Kasumi-1 (cell line): ENCODE measurements around the gene OR2G6.
"Not testable (repeated sequence)": the region's sequence is repeated elsewhere in the genome, so short reads cannot be mapped to it uniquely, and the experiment has no call there.

Experiments used
- DNase-seq, 2 experiments: peaks; one replicate each; lab custom pipeline; 2025; lab: John Stamatoyannopoulos, UW

Gene OR2G6

GRCh38 chr1:248507773-248508172 lies at the start of gene OR2G6:
TSS of gene OR2G6 (plus strand) at chr1:248508073. CDS start at chr1:248521647, 13,574 bp downstream.
- not testable (repeated sequence) for DNase-seq

GRCh38 chr1:248459117-248459516 lies 48.8 kb upstream of the OR2G6 start:
- DNase-seq: not testable (repeated sequence)

DNA sequence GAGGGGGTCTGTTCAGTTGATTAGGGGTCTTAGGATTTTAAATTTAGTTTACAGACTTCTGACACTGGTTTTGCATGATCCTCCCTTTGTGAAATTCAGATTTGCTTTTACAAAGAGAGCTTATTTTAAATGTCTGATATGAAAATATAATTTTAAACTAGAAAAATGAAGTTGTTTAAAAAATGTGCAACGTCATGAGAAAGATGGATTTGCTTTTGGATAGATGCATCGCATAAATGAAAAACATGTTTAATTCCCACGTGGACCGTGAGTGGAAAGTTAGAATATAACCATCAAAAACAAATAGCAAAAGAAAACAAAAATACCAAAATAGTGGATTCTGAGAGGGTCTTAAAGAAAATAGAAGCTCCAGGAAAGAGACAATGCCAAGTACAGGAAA lies 36.7 kb upstream of the OR2G6 start:
- DNase-seq: no peak

- not testable (repeated sequence) for DNase-seq
Observed at GRCh38 chr1:248472111-248472510, 35.8 kb upstream of the OR2G6 start.

- not testable (repeated sequence) for DNase-seq
Observed at GRCh38 chr1:248473051-248473450, 34.8 kb upstream of the OR2G6 start, which contains the start of gene OR2T3. TSS of gene OR2T3 (plus strand) at chr1:248473351. CDS start at chr1:248473351, 0 bp downstream.

DNA sequence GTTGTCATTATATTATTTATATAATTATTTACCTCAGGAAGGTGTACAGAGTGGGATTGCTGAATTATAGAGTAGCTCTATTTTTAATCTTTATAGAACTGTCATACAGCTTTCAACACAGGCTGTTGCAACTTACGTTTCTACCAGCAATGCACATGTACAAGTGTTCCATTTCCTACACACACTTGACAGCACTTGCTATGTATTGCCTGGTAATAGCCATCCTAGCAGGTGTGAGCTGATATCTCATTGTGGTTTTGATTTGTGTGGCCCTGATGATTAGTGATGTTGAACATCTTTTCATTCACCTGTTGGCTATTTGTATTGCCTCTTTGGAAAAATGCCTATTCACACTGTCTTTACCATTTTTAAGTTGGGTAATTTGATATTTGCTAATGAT lies 32.2 kb upstream of the OR2G6 start:
- not testable (repeated sequence) for DNase-seq

GRCh38 chr1:248481686-248482579 lies 25.9 kb upstream of the OR2G6 start:
- DNase-seq: not testable (repeated sequence)

- not testable (repeated sequence) for DNase-seq
Observed at GRCh38 chr1:248488289-248488688, 19.6 kb upstream of the OR2G6 start, which contains the start of gene OR2T5. TSS of gene OR2T5 (plus strand) at chr1:248488589. CDS start at chr1:248488589, 0 bp downstream.

DNA sequence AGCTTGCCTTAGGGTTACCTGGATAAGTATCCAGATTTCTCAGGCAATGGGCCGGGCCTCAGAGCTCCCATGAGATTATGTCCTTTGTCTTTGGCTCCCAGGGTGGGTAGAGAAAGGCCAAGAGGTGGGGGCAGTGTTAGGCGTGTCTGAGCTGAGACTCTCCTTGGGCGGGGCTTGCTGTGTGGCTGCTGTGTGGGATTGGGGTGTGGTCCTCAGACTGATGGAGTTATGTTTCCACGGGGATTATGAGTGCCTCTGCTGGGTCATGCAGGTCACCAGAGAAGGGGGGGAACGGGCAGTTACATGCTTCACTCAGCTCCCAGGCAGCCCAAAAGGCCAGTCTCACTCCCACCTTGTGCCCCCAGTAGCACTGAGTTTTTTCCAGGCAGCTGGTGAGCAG lies 11.2 kb upstream of the OR2G6 start:
- DNase-seq: not testable (repeated sequence)

GRCh38 chr1:248500305-248501035 lies 7.4 kb upstream of the OR2G6 start:
- peak in 1 of 2 experiments; percentile 21 for DNase-seq

- not testable (repeated sequence) for DNase-seq
Observed at GRCh38 chr1:248510217-248510616, 2.3 kb downstream of the OR2G6 start.

- DNase-seq: no peak
Observed at GRCh38 chr1:248521856-248522255, 14.0 kb downstream of the OR2G6 start.

- DNase-seq: not testable (repeated sequence)
Observed at GRCh38 chr1:248537449-248537848, 29.6 kb downstream of the OR2G6 start.

- not testable (repeated sequence) for DNase-seq
Observed at GRCh38 chr1:248547383-248547782, 39.5 kb downstream of the OR2G6 start.

DNA sequence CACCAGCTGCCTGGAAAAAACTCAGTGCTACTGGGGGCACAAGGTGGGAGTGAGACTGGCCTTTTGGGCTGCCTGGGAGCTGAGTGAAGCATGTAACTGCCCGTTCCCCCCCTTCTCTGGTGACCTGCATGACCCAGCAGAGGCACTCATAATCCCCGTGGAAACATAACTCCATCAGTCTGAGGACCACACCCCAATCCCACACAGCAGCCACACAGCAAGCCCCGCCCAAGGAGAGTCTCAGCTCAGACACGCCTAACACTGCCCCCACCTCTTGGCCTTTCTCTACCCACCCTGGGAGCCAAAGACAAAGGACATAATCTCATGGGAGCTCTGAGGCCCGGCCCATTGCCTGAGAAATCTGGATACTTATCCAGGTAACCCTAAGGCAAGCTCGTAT lies 43.2 kb downstream of the OR2G6 start:
- not testable (repeated sequence) for DNase-seq

DNA sequence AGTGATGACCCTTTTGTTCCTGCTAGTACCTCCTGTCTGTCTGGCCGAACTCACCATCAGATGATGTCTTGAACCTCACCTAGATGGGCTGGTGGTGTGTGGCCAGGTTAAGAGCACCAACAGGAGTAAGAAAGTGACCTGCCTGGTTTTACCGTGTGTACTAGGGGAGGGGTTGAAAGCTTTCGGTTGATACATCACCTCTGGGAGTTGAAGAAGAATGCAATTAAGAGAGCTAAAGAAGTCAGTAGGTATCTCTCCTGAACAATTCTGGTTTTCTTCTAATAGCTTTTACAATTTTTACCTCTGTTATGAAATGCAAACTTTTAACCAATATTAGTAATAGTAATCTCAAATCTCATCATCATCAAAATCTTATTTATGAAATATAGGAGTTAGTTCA lies 54.8 kb downstream of the OR2G6 start, which contains the start of gene OR2T29:
Gene OR2T29, minus strand, starts transcription at position 101 of the 400 bp plus-strand sequence. CDS start 3,281 bp downstream, outside the sequence.
- not testable (repeated sequence) for DNase-seq

GRCh38 chr1:248565530-248566373 lies 57.9 kb downstream of the OR2G6 start:
- DNase-seq: not testable (repeated sequence)

GRCh38 chr1:248569049-248569448 lies 61.2 kb downstream of the OR2G6 start:
- DNase-seq: not testable (repeated sequence)

DNA sequence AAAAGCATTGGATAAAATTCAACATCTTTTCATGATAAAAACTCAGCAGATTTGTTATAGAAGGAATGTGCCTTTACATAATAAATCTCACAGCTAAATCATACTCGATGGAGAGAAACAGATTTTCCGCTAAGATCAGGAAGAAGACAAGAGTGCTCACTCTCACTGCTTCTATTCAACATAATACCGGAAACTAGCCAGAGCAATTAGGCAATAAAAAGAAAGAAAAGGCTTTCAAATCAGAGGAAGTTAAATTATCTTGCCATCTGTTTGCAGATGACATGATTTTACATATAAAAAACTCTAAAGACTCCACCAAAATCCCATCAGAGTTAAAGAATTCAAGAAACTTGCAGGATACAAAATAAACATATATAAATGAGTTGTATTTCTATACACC lies 62.9 kb downstream of the OR2G6 start:
- not testable (repeated sequence) for DNase-seq

GRCh38 chr1:248572049-248572448 lies 64.2 kb downstream of the OR2G6 start:
- DNase-seq: not testable (repeated sequence)

DNA sequence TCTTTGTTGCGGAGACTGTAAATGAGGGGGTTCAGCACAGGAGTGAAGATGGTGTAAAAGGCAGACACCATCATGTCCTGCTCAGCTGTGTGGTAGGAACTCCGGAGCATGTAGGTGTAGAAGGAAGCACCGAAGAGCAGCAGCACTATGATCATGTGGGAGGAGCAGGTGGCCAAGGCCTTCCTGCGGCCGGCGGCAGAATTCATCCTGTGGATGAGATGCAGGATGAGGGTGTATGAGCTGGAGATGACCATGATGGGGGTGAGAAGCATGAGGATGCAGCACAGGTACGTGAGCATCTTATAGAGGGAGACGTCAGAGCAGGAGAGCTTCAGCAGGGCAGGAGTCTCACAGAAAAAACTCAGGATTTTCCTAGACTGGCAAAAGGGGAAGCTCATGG lies 66.0 kb downstream of the OR2G6 start:
- not testable (repeated sequence) for DNase-seq
